NOMO-1 treated with dmso at 0.1 percent for 144 hours (cell line): ENCODE measurements around the gene ABCC5.

Experiments
- DNase-seq: peaks from one replicate; lab custom pipeline; 2025; ENCODE audit not compliant: unreplicated experiment; lab: John Stamatoyannopoulos, UW

Gene ABCC5

GRCh38 chr3:183927059-183927458, 90.6 kb downstream of the ABCC5 start:
- DNase-seq: no peak

- DNase-seq: no peak
These were observed 92.7 kb downstream of the ABCC5 start for GRCh38 chr3:183924956-183925355.

- no peak for DNase-seq
These were observed 93.1 kb downstream of the ABCC5 start for GRCh38 chr3:183924543-183924942.

- no peak for DNase-seq
These were observed 95.3 kb downstream of the ABCC5 start for GRCh38 chr3:183922421-183922820.

- no peak for DNase-seq
These were observed 96.6 kb downstream of the ABCC5 start for GRCh38 chr3:183921096-183921495.

- no peak for DNase-seq
These were observed 97.3 kb downstream of the ABCC5 start for GRCh38 chr3:183920416-183920815.

DNA sequence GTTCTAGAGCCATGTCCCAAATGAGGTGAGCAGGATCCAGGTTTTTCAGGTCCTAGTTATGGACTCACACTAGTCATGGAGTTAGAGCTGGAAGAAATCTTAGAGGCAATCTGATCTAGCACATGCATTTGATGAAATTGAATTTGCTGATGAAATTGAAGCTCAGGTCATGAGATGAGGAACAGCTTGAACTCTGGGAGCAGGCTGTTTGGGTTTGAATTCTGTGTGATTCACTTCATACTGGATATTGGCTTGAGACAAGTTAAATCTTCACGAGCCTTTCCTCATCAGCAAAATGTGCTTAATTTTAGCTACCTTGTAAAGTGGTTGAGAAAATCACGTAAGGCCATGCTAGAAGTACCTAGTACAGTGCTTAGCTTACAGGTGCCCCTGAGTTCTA, 99.5 kb downstream of the ABCC5 start:
- DNase-seq: no peak

DNA sequence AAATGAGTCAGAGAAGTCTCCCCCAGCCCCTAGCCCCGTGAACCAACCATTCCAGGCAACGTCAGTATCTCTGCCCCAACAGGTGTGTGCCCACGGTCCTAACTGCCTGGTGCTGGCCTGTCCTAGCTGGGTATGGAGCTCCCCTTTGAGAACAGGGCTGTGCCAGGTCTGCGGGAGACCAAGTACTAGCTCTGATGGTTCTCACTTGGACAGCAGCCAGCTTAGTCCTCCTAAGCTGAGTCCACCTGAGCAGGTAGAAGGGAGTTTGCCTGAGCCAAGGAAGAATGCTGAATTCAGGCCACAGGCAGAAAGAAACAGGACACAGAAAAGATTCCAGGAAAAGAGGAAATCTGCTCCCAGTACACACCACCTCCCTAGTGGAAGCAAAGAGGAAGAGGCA, 99.9 kb downstream of the ABCC5 start:
- no peak for DNase-seq

GRCh38 chr3:183914856-183915255, 102.8 kb downstream of the ABCC5 start:
- no peak for DNase-seq

DNA sequence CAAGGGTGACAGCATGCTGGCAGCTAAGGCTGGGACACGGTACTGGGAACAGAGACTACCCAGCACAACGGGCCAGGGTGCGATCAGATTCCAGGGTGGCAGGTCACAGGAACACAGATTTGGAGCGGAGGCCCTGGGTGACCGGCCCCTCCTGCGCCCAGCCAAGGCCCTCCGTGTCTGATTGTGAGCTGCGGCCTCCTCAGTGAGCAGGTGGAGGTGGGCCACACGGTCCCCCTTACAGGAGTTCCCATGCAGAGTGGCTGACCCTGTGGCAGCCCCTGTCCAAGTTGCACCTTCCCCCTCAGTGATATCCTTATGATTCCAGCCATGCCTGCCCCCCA, 104.1 kb downstream of the ABCC5 start:
- DNase-seq: no peak

DNA sequence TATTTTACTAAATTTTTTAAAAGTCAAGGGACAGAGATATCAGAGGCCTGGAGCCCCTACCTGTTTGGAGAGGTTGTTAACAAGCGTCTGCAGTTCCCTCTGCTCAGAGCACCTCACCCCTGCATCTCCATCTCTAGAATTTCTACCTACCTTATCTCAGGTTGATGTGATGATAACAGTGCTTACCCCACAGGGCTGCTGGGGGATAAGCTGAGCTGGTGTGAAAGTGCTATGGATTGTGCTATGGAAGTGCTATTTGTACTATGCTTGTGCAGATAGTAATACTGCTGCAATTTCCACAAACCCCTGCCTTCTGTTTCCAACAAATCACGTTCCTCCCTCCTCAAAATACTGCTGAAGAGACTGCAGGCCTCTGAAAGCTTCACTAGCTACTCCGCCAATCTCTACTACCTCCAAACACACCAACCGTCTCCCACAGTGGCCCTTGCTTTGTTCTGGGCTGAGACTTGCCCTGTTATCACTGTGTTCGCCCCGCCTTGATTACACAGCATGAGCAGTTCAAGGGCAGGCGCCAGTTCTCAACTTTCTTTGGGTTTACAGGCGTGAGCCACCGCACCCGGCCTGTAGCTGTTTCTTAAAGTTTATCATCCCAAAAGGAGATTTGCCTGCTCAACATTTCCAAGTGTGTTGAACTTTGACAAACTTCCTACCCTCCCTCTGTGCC, 104.6 kb downstream of the ABCC5 start:
- DNase-seq: no peak

GRCh38 chr3:183911763-183912506, 105.7 kb downstream of the ABCC5 start:
- DNase-seq: no peak

- DNase-seq: no peak
These were observed 106.6 kb downstream of the ABCC5 start for GRCh38 chr3:183911087-183911486.

DNA sequence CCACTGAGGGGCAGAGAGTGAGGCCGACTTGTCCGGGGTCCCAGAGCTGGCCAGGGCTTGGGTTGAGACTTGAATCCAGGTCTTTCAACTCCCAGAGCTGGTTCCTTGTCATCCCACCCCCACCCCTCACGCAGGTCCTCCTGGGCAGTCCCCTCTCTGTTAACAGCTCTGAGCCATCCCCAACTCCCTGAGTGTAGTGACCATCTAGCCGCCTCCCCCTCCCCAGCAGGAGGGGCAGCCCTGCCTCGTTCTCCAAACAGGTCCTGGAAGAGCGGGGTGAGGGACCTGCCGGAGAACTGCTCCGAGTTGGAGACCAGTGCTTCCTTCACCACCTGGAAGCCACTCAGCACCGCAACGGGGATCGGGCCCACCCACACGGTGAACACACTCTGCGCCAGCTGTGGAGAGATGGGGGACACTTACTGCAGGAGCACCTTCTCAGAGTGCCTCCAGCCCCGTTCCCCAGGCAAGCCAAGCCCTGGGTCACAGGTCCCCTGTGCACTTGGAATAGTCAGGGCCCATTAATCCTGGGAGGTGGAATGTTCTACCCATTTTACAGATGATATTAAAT, 108.6 kb downstream of the ABCC5 start:
- no peak for DNase-seq

DNA sequence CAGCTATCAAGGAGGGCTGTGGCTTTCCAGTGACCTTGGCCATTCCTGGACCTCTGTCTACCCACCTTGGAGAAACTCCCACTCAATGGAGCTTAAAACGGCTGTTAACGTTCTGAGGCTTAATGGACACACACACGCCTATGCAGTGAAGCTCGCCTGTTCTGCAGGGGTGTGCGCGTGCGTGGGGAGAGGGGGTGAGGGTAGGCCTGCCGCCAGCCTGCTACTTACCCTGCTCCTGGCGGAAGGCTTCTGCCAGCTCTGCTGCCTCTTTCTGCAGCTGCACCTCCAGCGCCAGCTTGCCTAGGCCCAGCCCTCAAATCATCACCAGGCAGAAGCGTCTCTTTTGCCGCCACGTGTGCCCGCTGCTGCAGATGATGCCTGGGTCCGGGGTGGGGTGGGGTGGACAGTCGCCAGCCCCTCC, 109.8 kb downstream of the ABCC5 start:
- no peak for DNase-seq

DNA sequence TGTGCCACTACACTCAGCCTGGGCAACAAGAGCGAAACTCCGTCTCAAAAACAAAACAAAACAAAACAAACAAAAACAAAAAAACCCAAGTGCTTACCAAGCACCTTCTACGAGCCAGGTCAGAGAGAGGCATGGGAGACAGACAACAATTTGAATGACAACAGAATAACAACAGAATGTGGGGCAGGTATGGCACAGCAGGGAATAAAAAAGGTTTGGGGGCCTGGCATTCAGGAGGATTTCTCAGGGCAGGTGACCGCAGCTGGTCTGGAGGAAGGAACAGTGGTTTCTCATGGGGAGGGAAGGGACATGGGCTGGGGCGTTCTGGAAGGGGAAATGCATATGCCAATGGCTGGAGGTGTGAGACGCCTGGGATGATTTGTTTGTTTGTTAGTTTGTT, 110.5 kb downstream of the ABCC5 start:
- no peak for DNase-seq

DNA sequence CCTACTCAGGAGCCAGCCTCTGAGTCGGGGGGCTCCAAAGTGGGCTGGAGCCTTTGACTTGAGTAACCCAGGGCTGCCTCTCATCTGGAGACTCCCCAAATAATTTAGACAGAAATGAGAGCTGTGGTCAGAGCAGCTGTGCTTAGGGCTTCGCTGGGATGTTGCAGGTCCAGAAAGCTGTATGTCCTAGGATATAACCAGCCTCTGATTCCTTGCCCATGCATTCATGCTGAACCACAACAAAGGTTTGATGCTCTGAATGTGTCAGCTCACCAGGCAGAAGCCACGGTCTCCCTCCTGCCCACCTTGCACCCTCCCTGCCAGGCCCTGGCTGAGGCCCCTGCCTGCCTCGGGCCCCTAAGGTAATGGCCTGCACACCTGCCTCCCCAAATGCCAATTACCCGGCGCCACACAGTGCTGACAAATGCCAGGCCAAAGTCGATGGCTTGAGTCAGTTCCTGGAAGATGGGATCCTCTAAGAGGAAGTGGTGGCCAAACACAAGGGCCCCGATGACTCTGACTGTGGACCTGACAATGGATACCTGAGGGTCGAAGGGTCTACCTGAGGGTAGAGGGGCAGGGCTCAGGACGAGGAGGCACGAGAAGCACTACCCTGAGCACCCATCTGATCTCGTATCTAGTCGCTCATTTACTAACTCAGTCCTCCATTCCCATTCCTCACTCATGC, 111.3 kb downstream of the ABCC5 start:
- DNase-seq: no peak

- no peak for DNase-seq
These were observed 112.6 kb downstream of the ABCC5 start for GRCh38 chr3:183904833-183905780.

DNA sequence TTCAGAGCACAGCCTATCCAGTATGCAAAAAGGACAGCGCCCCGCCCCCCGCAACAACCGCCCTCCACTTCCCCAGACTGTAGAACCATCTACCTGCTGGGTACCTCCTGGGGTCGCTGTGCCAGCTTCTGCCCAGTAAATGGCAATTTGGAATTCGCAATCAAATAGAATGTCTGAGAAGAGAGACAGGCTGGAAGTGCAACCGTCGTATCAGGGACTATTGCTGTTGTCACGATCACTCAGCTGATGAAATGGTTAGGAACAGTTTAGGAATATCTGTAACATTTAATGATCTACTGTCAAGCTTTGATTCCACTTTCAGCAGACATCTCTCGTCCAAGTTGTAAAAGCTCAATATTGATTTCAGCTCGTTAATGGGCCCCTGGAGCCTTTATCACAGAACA, 119.7 kb downstream of the ABCC5 start:
- DNase-seq: no peak

GRCh38 chr3:183897606-183898005, 120.1 kb downstream of the ABCC5 start:
- DNase-seq: no peak

DNA sequence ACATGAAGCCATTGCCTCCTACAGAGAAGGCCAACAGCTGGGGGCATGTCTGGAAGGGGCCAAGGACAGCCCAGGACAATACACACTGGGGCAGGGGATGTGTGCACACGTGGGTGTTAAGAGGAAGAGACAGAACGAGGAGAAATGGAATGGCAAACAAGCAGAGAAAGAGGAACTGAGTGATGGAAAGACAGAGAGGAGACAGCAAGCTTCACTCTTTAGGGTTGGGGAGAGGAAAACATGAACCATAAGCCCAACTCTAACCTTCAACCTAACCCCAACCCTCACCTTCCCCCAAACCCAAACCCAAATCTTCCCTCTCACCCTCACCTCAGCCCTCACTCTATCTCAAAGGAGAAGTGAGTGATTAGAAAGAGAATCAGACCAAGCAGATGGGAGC, 121.1 kb downstream of the ABCC5 start:
- no peak for DNase-seq
